HFF-Myc (cell line): Measurements from ENCODE around the gene ARRDC1.
"Not testable (repeated sequence)": the region's sequence is repeated elsewhere in the genome, so short reads cannot be mapped to it uniquely, and the experiment has no call there.

ENCODE experiments used
- DNase-seq: peaks from one replicate; pipeline ENCODE4 v3.0.0-alpha.2; 2011; ENCODE audit warnings: low read depth; ENCODE audit errors: extremely low read depth
- H3K4me3 ChIP-seq: replicated peaks from 2 replicates; pipeline ENCODE4 v1.5.1; 2011; ENCODE audit warnings: low read depth, mild to moderate bottlenecking, control low read depth, low read length
- CTCF ChIP-seq: IDR thresholded peaks from 2 replicates; pipeline ENCODE4 v1.5.1; 2012; ENCODE audit warnings: mild to moderate bottlenecking, low read depth, low read length, control low read depth; ENCODE audit errors: missing control alignments

Gene ARRDC1

GRCh38 chr9:137619240-137620047 lies 14.0 kb downstream of the ARRDC1 start:
- no peak for TF ChIP-seq CTCF
- peak overlapping the region; percentile 62 for H3K4me3 ChIP-seq
- no peak for DNase-seq

GRCh38 chr9:137620048-137620405 lies 14.5 kb downstream of the ARRDC1 start:
- no peak for TF ChIP-seq CTCF
- H3K4me3 ChIP-seq: peak overlapping the region; percentile 62
- no peak for DNase-seq

- TF ChIP-seq CTCF: no peak
- H3K4me3 ChIP-seq: peak overlapping the region; percentile 62
Observed at GRCh38 chr9:137620581-137620980, 15.1 kb downstream of the ARRDC1 start.

DNA sequence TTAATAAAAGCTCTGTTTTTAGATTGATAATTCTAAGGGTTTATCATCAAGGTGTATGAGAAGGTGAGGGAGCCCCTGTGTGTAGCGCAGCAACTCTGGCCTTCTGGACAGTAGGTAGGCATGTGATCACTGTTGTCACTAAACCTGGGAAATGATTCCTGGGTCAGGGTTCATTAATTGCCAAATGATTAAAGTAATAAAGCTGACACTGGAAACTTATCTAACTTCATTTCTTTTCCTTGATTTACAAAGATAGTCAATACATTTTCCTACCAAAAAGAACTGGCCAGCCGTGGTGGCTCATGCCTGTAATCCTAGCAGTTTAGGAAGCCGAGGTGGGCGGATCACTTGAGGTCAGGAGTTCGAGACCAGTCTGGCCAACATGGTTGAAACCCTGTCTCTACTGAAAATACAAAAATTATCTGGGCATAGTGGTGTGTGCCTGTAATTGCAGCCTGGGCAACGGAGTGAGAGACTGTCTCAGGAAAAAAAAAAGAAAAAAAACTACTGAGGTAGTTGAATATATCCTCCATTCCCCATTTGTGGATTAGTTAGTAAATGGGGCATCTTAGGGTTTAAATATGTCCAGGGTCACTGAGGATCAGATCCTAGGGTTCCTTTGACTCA lies 15.8 kb downstream of the ARRDC1 start:
- peak overlapping the region; percentile 62; the same call in 1 of the 2 replicates for H3K4me3 ChIP-seq
- no peak for DNase-seq
- peak; percentile 32 for TF ChIP-seq CTCF

More at GRCh38 chr9:137620581-137620980, 15.1 kb downstream of the ARRDC1 start:
- no peak for DNase-seq

- H3K4me3 ChIP-seq, DNase-seq: not testable (repeated sequence)
Observed at GRCh38 chr9:137622211-137622610, 16.7 kb downstream of the ARRDC1 start.

DNA sequence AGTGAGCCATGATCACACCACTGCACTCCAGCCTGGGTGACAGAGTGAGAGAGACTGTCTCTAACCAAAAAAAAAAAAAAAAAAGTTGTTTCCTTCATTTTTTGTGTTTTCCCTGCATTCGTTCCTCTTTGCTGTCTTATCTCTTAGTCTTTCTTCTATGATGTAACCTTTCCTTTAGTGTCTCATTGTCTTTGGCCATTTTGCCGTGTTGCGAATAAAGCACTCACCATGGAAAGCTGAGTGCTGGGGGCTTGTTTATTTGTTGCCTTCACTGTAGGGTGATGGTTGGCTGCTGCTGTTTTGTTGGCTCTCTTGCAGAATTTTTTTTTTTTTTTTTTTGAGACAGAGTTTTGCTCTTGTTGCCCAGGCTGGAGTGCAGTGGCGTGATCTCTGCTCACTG lies 21.0 kb downstream of the ARRDC1 start:
- TF ChIP-seq CTCF: no peak
- H3K4me3 ChIP-seq: no peak overlapping the region
- no peak for DNase-seq

DNA sequence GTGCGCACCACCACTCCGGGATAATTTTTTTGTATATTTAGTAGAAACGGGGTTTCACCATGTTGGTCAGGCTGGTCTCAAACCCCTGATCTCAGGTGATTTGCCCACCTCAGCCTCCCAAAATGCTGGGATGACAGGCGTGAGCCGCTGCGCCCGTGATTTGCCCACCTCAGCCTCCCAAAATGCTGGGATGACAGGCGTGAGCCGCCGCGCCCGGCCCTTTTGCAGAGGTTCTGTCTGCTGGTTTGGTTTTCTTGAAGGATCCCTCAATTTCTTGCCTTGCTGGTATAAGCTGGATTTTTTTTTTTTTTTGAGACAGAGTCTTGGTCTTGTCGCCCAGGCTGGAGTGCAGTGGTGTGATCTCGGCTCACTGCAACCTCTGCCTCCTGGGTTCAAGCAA lies 21.9 kb downstream of the ARRDC1 start:
- not testable (repeated sequence) for H3K4me3 ChIP-seq, DNase-seq
